Activated T-helper 9 cell treated with anti-CD3 and anti-CD28 coated beads, Interleukin-2, amount 50 U/mL, for 16 hours (primary cell): ENCODE data around the gene CTDP1.

Experiments used
- DNase-seq: peaks from one replicate; pipeline ENCODE4 v3.0.0-alpha.2; 2020; ENCODE audit warnings: low read depth

The CTDP1 gene

DNA sequence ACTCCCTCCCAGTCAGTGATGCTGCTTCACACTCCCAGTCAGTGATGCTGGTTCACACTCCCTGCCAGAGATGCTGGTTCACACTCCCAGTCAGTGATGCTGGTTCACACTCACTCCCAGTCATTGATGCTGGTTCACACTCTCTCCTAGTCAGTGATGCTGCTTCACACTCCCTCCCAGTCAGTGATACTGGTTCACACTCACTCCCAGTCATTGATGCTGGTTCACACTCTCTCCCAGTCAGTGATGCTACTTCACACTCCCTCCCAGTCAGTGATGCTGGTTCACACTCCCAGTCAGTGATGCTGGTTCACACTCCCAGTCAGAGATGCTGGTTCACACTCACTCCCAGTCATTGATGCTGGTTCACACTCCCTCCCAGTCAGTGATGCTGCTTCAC lies 83.8 kb downstream of the CTDP1 start:
- DNase-seq: no peak

- no peak for DNase-seq
Observed at GRCh38 chr18:79764131-79764530, 84.5 kb downstream of the CTDP1 start.

- DNase-seq: no peak
Observed at GRCh38 chr18:79765491-79766245, 86.1 kb downstream of the CTDP1 start.

GRCh38 chr18:79766308-79766707 lies 86.7 kb downstream of the CTDP1 start:
- DNase-seq: no peak

GRCh38 chr18:79768745-79769144 lies 89.1 kb downstream of the CTDP1 start:
- DNase-seq: no peak

DNA sequence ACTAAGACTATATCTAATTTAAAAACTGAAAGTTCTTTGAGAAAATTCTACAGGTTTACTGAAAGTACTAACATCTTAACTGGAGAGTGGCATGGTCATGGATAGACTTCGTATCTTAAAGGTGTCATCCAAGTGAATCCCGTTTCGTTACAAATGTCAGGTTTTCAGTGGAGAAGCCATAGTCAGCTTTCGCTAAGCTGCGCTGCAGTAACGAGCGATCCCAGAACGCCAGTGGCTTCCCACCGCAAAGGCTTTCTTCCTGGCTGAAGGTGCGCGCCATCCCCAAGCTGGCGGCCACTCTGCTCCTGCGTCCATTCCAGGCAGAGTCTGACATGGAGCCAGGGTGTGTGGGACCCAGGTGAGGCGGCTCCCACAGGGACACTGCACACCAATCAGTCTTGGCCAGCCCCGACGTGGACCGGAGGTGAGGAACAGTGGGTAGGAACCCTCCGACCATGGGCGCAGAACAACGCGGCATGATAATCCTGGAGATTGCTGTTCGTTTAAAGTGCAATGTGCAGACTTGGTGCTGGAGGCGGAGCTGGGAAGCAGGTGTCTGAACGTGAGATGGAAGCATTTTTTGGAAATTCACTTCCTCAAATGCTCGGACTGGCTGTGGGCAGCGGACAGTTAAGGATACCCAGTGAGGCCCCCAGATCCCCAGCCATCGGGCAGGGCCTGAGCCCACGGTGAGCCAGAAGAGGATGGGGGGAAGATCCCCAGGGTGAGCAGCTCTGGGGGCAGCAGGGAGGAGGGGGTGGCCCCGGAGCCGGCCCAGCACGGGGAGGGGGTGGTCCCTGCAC lies 90.3 kb downstream of the CTDP1 start:
- no peak for DNase-seq

DNA sequence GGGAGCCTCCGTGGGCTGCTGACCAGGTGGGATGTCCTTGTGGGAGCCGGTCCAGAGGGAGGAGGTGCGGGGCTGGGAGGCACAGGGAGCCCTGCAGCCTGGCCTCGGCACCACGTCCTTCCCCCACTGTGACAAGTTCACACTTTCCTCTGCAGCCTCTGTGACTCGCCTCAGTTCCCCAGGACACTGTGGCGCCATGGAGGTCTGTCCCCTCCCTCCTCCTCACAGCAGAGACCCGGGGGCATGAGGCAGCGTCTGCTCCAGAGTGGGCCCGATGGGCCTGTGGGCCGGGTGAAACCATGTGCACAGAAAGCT lies 90.9 kb downstream of the CTDP1 start:
- no peak for DNase-seq

GRCh38 chr18:79770826-79771225 lies 91.2 kb downstream of the CTDP1 start:
- DNase-seq: no peak

GRCh38 chr18:79771446-79772107 lies 92.0 kb downstream of the CTDP1 start:
- no peak for DNase-seq

DNA sequence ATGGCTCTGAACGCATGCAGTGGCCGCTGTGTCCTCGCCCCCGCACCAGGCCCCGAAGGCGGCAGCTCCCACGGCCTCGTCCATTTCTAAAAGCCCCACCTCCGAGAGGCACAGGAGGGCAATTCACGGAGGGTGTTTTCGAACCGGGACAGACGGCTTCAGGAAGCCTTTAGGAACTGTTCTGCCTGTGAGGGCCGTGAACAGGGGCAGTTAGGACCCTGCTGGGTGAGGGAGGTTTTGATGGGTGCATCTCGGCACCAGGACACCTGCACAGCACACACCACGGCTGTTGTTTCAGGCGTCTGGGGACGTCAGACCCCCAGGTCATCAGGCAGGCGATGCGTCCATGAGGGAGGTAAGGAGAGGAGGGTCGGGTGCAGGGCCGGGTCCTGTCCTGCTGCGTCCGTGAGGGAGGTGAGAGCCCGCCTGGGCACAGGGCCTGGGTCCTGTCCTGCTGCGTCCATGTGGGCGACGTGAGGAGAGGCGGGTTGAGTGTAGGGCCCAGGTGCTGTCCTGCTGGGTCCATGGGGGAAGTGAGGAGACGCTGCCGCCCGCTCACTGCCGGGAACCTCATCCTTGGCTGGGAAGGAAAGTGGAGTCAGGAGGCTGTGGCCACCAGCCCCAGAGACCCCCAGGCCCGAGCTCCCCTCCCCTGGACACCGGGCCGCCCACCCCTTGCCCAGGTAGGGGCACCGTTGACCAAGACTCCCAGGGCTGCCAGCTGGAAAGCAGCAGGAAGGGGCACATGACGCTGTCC lies 92.7 kb downstream of the CTDP1 start:
- DNase-seq: no peak

- no peak for DNase-seq
Observed at GRCh38 chr18:79772865-79773696, 93.5 kb downstream of the CTDP1 start.

- DNase-seq: no peak
Observed at GRCh38 chr18:79774111-79774510, 94.5 kb downstream of the CTDP1 start.

DNA sequence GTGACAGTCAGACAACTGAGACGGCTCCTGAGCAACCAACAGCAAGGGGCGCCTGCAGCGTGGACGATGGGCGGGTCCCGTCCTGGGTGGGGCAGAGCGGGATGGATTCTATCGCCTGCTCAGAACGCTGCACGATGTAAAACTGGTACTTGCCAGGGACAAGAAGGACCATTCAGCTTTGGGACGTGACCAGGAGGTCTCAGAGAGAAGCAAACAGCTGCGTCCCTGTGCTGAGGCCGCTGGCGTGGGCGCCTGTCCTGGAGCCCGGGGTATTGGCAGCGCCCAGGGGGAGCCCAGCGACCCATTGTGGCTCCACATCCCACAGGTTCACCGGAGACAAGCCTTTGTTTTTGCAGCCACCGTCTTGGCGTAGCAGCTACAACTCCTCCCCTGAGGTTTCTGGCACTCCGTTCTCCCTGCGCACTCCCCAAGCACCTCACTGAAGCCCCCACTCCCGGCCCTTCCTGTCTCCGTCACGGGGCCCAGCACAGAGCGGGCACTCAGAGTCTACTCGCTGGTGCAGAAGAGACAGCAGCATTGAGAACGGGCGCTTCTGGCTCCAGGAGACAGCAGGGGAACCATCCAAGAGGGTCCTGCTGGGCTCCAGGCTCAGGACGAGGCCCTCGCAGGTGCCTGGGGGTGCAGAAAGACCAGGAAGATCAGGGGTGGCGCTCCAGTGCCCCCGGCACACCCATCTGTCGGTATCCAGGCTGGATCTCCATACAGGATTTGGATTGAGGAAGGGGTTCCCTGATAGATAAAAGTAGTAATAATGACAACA lies 96.0 kb downstream of the CTDP1 start:
- no peak for DNase-seq

- no peak for DNase-seq
Observed at GRCh38 chr18:79776674-79777073, 97.1 kb downstream of the CTDP1 start.

DNA sequence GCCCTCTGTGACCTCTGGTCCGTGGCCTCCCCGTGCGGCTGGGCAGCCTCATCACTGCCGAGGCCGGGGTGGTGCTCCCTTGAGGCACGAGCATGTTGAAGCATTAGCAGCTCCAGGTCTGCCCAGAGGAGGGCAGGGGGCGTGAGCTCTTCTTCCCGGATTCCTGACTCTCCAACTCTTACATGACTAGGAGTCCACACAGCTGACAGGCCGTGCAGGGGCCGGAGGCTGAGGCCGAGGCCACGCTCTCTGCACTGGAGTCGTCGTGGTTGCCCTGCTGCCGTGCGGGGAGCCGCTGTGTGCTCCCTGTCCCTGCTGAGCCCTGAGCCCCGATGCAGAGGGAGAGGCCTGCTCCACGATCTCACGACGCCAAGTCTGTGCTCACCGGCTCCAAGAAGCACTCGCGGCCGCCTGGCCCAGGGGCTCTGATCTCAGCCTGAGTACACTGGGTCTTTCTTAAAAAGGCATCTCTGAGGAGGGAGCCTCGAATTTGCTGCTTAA lies 98.7 kb downstream of the CTDP1 start:
- DNase-seq: no peak

- no peak for DNase-seq
Observed at GRCh38 chr18:79779021-79779699, 99.6 kb downstream of the CTDP1 start.

DNA sequence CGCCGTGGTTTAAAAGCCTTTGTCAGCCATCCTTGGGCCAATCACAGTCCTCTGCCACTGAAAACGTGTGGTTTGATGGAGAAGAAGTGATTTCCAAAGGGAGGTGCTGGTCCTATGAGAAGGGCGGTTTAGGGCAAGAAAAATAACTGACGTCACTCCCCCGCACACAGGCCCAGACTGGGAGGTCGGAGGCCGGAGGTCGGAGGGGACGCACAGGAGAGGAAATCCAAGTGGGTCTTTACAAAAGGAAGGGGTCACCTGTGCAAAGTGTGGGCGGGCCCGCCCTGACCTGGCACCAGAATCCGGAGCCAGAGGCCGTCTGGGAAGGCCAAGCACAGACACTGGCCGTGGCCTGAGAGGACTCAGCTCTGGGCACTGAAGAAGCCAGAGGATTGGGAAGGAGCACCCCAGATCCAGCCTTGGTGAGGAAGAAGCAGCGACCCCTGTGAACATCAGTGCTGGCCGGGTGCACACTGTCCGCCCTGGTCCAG lies 100.1 kb downstream of the CTDP1 start:
- no peak for DNase-seq

- DNase-seq: no peak
Observed at GRCh38 chr18:79780547-79780946, 100.9 kb downstream of the CTDP1 start.

DNA sequence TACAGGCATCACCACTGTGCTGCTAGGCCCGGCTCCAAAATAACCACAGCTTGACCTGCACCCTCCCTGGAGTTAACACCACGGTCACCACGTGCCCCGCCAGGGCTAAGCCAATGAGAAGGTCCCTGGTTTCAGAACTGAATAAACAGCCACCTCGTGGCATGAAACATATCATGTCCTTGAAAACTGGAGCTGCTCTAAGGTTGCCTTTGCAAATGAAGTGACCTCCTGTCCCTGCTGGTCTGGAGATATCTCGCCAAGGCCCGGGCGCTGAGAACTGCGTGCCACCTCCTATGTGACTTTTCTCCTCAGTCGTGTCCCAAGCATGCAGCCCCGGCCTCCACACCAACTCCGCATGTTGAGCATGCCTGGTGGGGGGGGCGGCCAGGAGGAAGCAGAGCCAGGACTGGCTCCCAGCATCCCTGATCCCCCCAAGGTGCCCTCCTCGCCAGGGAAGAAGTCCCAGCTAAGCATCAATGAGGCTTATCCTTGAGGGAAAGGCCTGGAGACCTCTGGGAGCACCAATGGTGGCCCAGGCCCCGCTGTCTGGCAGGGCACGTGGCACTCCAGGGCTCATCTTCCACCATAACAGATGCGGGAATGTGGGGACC lies 101.8 kb downstream of the CTDP1 start:
- DNase-seq: no peak
